ENCODE data around the gene GPR21.

- TF ChIP-seq CTCF (IDR thresholded peaks at IDR 0.05), result no peak
- no peak for TF ChIP-seq POLR2AphosphoS5 (IDR thresholded peaks at IDR 0.05)
Measured at GRCh38 chr9:123043081-123043939, 9.8 kb downstream of the GPR21 start.

Measured in stomach (tissue), 4 donors.